VCaP (cell line): ENCODE data around the gene MYEOV.

Experiments
- H3K27ac ChIP-seq: fragments of 450-650 bp; 2 replicates; pipeline ENCODE4 v1.5.1; 2017
- CTCF ChIP-seq: fragments of 450-650 bp; conservative IDR thresholded peaks from 2 replicates; pipeline ENCODE4 v1.5.1; 2017; ENCODE audit warnings: mild to moderate bottlenecking, moderate library complexity

The MYEOV gene

GRCh38 chr11:69260622-69261021 lies 33.3 kb upstream of the MYEOV start:
- H3K27ac ChIP-seq = no peak overlapping the region
- no peak for TF ChIP-seq CTCF

GRCh38 chr11:69261116-69261515 lies 32.8 kb upstream of the MYEOV start:
- no peak for TF ChIP-seq CTCF
- H3K27ac ChIP-seq = no peak overlapping the region

- TF ChIP-seq CTCF = no peak
- H3K27ac ChIP-seq = no peak overlapping the region
Observed at GRCh38 chr11:69262918-69263735, 30.8 kb upstream of the MYEOV start.

GRCh38 chr11:69263736-69264052 lies 30.3 kb upstream of the MYEOV start:
- H3K27ac ChIP-seq = no peak overlapping the region

GRCh38 chr11:69264486-69264885 lies 29.5 kb upstream of the MYEOV start:
- TF ChIP-seq CTCF = no peak
- H3K27ac ChIP-seq = no peak overlapping the region

More at GRCh38 chr11:69263736-69264052, 30.3 kb upstream of the MYEOV start:
- no peak for TF ChIP-seq CTCF

GRCh38 chr11:69265210-69265609 lies 28.7 kb upstream of the MYEOV start:
- H3K27ac ChIP-seq = no peak overlapping the region
- TF ChIP-seq CTCF = no peak

GRCh38 chr11:69265911-69266510 lies 27.9 kb upstream of the MYEOV start:
- H3K27ac ChIP-seq = no peak overlapping the region
- TF ChIP-seq CTCF = no peak
